GM21619 (cell line): ENCODE measurements around the gene FAF1.

Experiments
- ATAC-seq: cut with Tn5 transposase; IDR thresholded peaks from one replicate; pipeline ENCODE4 v1.9.1; 2021; ENCODE audit not compliant: unreplicated experiment

FAF1 gene

GRCh38 chr1:50420689-50421365 is 539.2 kb downstream of the FAF1 start:
- ATAC-seq, result no peak

GRCh38 chr1:50419907-50420677 is 540.0 kb downstream of the FAF1 start:
- no peak for ATAC-seq

- ATAC-seq, result no peak
These were observed 540.7 kb downstream of the FAF1 start for GRCh38 chr1:50419192-50419906.

- ATAC-seq, result no peak
These were observed 541.4 kb downstream of the FAF1 start for GRCh38 chr1:50418600-50419109.

- ATAC-seq, result no peak
These were observed 542.0 kb downstream of the FAF1 start for GRCh38 chr1:50417946-50418599.

GRCh38 chr1:50417507-50417906 is 542.6 kb downstream of the FAF1 start:
- ATAC-seq, result no peak

GRCh38 chr1:50416553-50417453 is 543.3 kb downstream of the FAF1 start:
- ATAC-seq, result no peak

- ATAC-seq, result no peak
These were observed 543.9 kb downstream of the FAF1 start for GRCh38 chr1:50416150-50416527.

- no peak for ATAC-seq
These were observed 544.6 kb downstream of the FAF1 start for GRCh38 chr1:50415235-50416149.

- ATAC-seq, result no peak
These were observed 545.2 kb downstream of the FAF1 start for GRCh38 chr1:50414853-50415234.

- ATAC-seq, result no peak
These were observed 547.1 kb downstream of the FAF1 start for GRCh38 chr1:50412813-50413476.

- ATAC-seq, result no peak
These were observed 554.3 kb downstream of the FAF1 start for GRCh38 chr1:50405814-50406213.

- ATAC-seq, result no peak
These were observed 566.4 kb downstream of the FAF1 start for GRCh38 chr1:50393522-50394120.
